ENCODE measurements around the gene VMA21. TPM values are rescaled to one million over a fixed set of nuclear protein-coding genes. Genes with fewer than 3 reads are reported as not detected.

Gene VMA21
- total RNA-seq, 1 donor from 2014 or later = 28.4 TPM

DNA sequence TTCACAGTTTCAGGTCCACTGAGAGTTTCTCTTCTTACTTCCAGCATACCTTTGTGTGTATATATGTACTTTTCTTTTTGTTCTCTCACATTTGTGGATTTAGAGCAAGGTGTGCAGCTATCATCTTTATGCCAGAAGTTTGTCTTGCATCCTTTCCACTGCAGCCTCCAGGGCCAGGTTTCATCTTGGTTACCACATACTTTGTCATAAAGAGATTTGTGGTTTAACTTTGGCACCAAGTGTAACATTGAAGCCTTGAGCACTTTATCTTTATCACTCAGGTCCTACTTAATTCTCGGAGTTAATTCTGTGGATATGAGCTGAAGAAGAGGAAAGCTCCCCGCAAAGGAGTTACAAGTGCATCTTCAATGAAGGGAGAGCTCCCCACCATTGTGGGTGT lies 31.4 kb upstream of the VMA21 start:
- H3K4me1 Mint-ChIP-seq (ENCODE audit: unreplicated experiment) = no peaks in the 10 kb centered on the region
- no peaks in the 10 kb centered on the region for H3K9me3 Mint-ChIP-seq (ENCODE audit: unreplicated experiment)
- no peaks in the 10 kb centered on the region for H3K36me3 Mint-ChIP-seq (ENCODE audit: low read depth, unreplicated experiment)
- H3K27me3 Mint-ChIP-seq (ENCODE audit: unreplicated experiment) = no peaks in the 10 kb centered on the region
- no peak overlapping the region for H3K4me3 Mint-ChIP-seq (ENCODE audit: unreplicated experiment)
- H3K27ac Mint-ChIP-seq (ENCODE audit: unreplicated experiment) = no peak overlapping the region
- TF ChIP-seq, protein P1, sequence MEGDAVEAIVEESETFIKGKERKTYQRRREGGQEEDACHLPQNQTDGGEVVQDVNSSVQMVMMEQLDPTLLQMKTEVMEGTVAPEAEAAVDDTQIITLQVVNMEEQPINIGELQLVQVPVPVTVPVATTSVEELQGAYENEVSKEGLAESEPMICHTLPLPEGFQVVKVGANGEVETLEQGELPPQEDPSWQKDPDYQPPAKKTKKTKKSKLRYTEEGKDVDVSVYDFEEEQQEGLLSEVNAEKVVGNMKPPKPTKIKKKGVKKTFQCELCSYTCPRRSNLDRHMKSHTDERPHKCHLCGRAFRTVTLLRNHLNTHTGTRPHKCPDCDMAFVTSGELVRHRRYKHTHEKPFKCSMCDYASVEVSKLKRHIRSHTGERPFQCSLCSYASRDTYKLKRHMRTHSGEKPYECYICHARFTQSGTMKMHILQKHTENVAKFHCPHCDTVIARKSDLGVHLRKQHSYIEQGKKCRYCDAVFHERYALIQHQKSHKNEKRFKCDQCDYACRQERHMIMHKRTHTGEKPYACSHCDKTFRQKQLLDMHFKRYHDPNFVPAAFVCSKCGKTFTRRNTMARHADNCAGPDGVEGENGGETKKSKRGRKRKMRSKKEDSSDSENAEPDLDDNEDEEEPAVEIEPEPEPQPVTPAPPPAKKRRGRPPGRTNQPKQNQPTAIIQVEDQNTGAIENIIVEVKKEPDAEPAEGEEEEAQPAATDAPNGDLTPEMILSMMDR (IDR thresholded peaks at IDR 0.05; ENCODE audit: unreplicated experiment) = no peak
- no peak for DNase-seq (ENCODE audit: low spot score)

DNA sequence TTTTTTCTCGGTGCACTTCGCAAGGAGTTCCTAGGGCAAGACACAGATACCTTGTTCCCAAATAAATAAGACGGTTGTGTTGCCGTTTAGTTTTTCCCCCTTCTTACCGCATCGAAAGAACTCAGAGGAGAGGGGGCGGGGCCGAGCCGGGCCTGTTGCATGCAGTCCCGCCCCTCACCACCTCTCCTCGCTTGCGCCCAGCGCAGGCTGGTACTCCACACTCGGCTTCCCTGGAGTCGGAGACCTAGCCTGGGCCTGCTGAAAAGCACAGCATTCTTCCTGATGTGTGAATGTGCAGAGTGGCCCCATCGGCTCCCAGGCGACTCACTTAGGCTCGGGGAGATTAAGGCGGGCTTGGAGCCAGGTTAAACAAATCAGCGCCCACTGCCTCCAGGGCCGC lies 26.1 kb upstream of the VMA21 start:
- Mint-ChIP-seq H3K9me3 (ENCODE audit: unreplicated experiment) (no peaks in the 10 kb centered on the region), H3K27ac (ENCODE audit: unreplicated experiment) (no peak overlapping the region), H3K36me3 (ENCODE audit: low read depth, unreplicated experiment) (no peaks in the 10 kb centered on the region), H3K4me1 (ENCODE audit: unreplicated experiment) (no peaks in the 10 kb centered on the region), H3K27me3 (ENCODE audit: unreplicated experiment) (no peaks in the 10 kb centered on the region), H3K4me3 (ENCODE audit: unreplicated experiment) (no peak overlapping the region)
- peak; percentile 12 for DNase-seq (ENCODE audit: low spot score)
- TF ChIP-seq, protein P1 (IDR thresholded peaks at IDR 0.05; ENCODE audit: unreplicated experiment) = no peak

DNA sequence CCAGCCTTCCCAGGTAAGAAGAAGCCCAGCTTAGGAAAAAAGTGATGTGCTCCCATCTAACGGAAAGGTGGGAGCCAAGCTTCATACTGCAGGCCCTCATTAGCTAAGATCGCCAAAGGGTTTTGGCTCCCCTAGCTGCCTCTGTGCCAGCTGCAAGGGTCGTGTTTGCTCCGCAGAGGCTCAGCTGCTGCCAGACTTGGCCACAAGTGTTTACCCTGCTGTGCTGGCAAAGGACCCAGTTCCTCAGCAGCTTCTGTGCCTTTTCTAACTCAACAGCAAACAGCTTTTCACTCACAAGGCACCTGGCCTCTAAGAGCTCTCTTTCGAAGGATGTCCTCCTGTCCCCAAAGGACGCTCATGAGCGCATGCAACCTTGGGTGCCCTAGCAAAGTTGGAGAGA lies 12.2 kb upstream of the VMA21 start:
- Mint-ChIP-seq H3K4me3 (ENCODE audit: unreplicated experiment) (no peak overlapping the region), H3K27ac (ENCODE audit: unreplicated experiment) (no peak overlapping the region), H3K36me3 (ENCODE audit: low read depth, unreplicated experiment) (no peaks in the 10 kb centered on the region), H3K4me1 (ENCODE audit: unreplicated experiment) (peaks cover 3% of the 10 kb centered on the region), H3K9me3 (ENCODE audit: unreplicated experiment) (no peaks in the 10 kb centered on the region), H3K27me3 (ENCODE audit: unreplicated experiment) (peaks cover 2% of the 10 kb centered on the region)
- no peak for DNase-seq (ENCODE audit: low spot score)
- TF ChIP-seq, protein P1 (IDR thresholded peaks at IDR 0.05; ENCODE audit: unreplicated experiment) = no peak

DNA sequence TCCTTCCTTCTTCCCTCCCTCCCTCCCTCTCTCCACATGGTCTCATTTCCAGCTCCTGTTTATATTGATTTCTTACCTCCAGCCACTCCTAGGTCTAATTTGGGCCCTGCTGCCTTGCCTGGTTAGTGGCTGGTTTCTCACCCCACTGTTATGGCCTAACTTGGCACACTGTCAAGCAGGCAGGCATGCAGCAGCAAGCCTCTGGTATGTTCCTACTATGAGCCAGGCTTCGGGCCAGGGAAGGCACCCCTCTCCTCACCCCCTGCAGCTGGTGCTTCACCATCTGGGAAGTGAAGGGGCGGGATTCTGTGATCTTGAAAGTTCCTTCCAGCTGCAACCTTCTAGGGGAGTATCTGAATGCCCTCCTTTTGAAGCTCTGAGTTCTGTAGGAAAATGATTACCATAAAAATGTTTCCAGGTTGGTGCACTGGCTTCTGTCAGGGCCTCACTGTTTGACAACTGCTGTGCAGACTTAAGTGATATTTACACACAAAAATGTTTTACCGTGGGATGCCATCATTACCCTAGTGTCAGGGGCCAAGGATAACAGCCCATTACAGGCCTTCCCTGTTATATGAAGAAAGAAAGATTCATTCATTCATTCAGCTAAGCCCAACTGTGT lies 10.1 kb upstream of the VMA21 start:
- Mint-ChIP-seq H3K27ac (ENCODE audit: unreplicated experiment) (no peak overlapping the region), H3K27me3 (ENCODE audit: unreplicated experiment) (peaks cover 2% of the 10 kb centered on the region), H3K36me3 (ENCODE audit: low read depth, unreplicated experiment) (no peaks in the 10 kb centered on the region), H3K4me1 (ENCODE audit: unreplicated experiment) (peaks cover 3% of the 10 kb centered on the region), H3K4me3 (ENCODE audit: unreplicated experiment) (no peak overlapping the region), H3K9me3 (ENCODE audit: unreplicated experiment) (no peaks in the 10 kb centered on the region)
- TF ChIP-seq, protein P1 (IDR thresholded peaks at IDR 0.05; ENCODE audit: unreplicated experiment) = no peak
- DNase-seq (ENCODE audit: low spot score) = no peak

DNA sequence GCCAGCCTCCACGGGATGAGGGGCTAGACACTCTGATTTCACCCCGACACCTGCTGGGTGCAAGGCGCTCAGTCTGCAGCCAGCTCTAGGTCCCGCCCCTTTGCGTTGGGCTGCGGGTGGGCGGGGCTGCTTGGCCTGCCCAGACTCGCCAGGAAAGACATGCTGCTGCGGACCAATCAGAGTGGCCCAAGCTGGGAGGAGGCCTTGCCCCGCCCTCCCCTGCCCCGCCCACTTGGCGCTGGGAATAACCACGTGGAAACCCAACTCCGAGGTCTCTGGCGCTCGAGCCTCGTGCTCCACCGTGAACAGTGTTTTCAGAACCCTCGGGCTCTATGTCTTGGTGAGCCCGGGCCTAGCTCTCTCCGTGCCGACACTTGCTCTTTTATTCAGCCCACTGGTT lies 5.3 kb upstream of the VMA21 start:
- Mint-ChIP-seq H3K27ac (ENCODE audit: unreplicated experiment) (no peak overlapping the region), H3K4me3 (ENCODE audit: unreplicated experiment) (no peak overlapping the region), H3K9me3 (ENCODE audit: unreplicated experiment) (no peaks in the 10 kb centered on the region), H3K4me1 (ENCODE audit: unreplicated experiment) (peaks cover 2% of the 10 kb centered on the region), H3K36me3 (ENCODE audit: low read depth, unreplicated experiment) (no peaks in the 10 kb centered on the region), H3K27me3 (ENCODE audit: unreplicated experiment) (peaks cover 2% of the 10 kb centered on the region)
- TF ChIP-seq, protein P1 (IDR thresholded peaks at IDR 0.05; ENCODE audit: unreplicated experiment) = no peak
- DNase-seq (ENCODE audit: low spot score) = no peak
